ENCODE data around the gene ISCA2. TPM values are rescaled to one million over a fixed set of nuclear protein-coding genes. Genes with fewer than 3 reads are reported as not detected.

The ISCA2 gene
- total RNA-seq, 1 experiment from 2014 or later = 37.5 TPM

GRCh38 chr14:74532246-74532645 lies 38.7 kb downstream of the ISCA2 start:
- H3K79me2 ChIP-seq (ENCODE audit: insufficient read depth, low read length) = no peaks in the 10 kb centered on the region
- no peaks in the 10 kb centered on the region for H3K36me3 Mint-ChIP-seq (ENCODE audit: insufficient read depth in 1 of 3, low read depth in 3 of 3)

More at GRCh38 chr14:74532246-74532645, 38.7 kb downstream of the ISCA2 start:
- peaks cover 4 to 14% of the 10 kb centered on the region in 2 experiments for H3K4me1 Mint-ChIP-seq
- Histone ChIP-seq H2AK5ac (ENCODE audit: insufficient read length, low read length) (no peak overlapping the region), H4K91ac (ENCODE audit: insufficient read length, low read depth, low read length) (no peak overlapping the region), H3K4me2 (ENCODE audit: insufficient read depth, insufficient read length, low read length) (no peak overlapping the region), H2BK120ac (ENCODE audit: low read depth, low read length, poor library complexity, severe bottlenecking) (no peak overlapping the region), H3K14ac (ENCODE audit: insufficient read depth, low read length) (no peak overlapping the region; the same call in 1 of the 2 replicates), H3K23ac (ENCODE audit: insufficient read length, low read depth, low read length) (no peak overlapping the region), H2BK20ac (ENCODE audit: low read depth, low read length, poor library complexity, severe bottlenecking) (no peak overlapping the region), H4K20me1 (ENCODE audit: control insufficient read depth, insufficient read depth, insufficient read length) (no peaks in the 10 kb centered on the region), H2BK15ac (ENCODE audit: low read depth, low read length) (no peak overlapping the region), H3K79me1 (ENCODE audit: insufficient read depth, low read depth, low read length, poor library complexity, severe bottlenecking) (no peaks in the 10 kb centered on the region), H4K8ac (replicated peaks; ENCODE audit: insufficient read length, low read depth, low read length) (no peak overlapping the region), H2BK5ac (ENCODE audit: insufficient read length, low read length) (no peak overlapping the region), H2BK12ac (ENCODE audit: insufficient read length, low read depth, low read length) (no peak overlapping the region), H3K56ac (ENCODE audit: insufficient read length, low read depth, low read length) (no peak overlapping the region), H3K9me3 (ENCODE audit: control insufficient read depth, low read depth, low read length) (no peaks in the 10 kb centered on the region), H3K18ac (ENCODE audit: insufficient read length, low read depth, low read length) (no peak overlapping the region), H3K4me1 (ENCODE audit: insufficient read depth, low read length) (no peaks in the 10 kb centered on the region), H3T11ph (ENCODE audit: low read length) (no peak overlapping the region), H2AFZ (ENCODE audit: low read length) (no peak overlapping the region), H4K5ac (ENCODE audit: insufficient read length, low read depth, low read length) (no peak overlapping the region), H3K27me3 (ENCODE audit: insufficient read depth, low read length) (no peaks in the 10 kb centered on the region), H3K9ac (ENCODE audit: extremely low read depth, insufficient read length, low read length) (no peak overlapping the region), H3K4ac (ENCODE audit: low read depth, low read length) (no peak overlapping the region), H3K27ac (ENCODE audit: insufficient read length, low read depth, low read length) (no peak overlapping the region), H3K23me2 (ENCODE audit: insufficient read length, low read depth, low read length, poor library complexity, severe bottlenecking) (no peaks in the 10 kb centered on the region)
- DNase-seq = no peak
- peaks cover 2% of the 10 kb centered on the region; the same call in 1 of the 2 replicates for H3K27me3 Mint-ChIP-seq (ENCODE audit: low read depth)
- no CpG with 5 or more reads among the region's 10 CpGs for WGBS (ENCODE audit: extremely low coverage, insufficient read length, low lambda C conversion rate)
- no peak for TF ChIP-seq CTCF (conservative IDR thresholded peaks at IDR 0.05)
- no peak overlapping the region for H3K4me3 Mint-ChIP-seq
- no peak overlapping the region for H3K27ac Mint-ChIP-seq
- H3K9me3 Mint-ChIP-seq = no peaks in the 10 kb centered on the region
